Osteocyte (in vitro differentiated cells): ENCODE results near the gene SLC35F3. TPM values are rescaled to one million over a fixed set of nuclear protein-coding genes. Genes with fewer than 3 reads are reported as not detected.

Source experiments
- DNase-seq: peaks from one replicate; pipeline ENCODE4 v3.0.0; 2021; ENCODE audit warnings: mixed read lengths; ENCODE audit not compliant: unreplicated experiment; ENCODE audit errors: extremely low spot score
- H3K27ac Mint-ChIP-seq: one replicate; pipeline ENCODE4 v1.8.0; 2021; ENCODE audit warnings: mild to moderate bottlenecking, mixed read lengths; ENCODE audit not compliant: unreplicated experiment
- H3K27me3 Mint-ChIP-seq: one replicate; pipeline ENCODE4 v1.8.0; 2021; ENCODE audit warnings: mixed read lengths; ENCODE audit not compliant: unreplicated experiment
- H3K36me3 Mint-ChIP-seq: one replicate; pipeline ENCODE4 v1.8.0; 2021; ENCODE audit warnings: mixed read lengths; ENCODE audit not compliant: unreplicated experiment
- H3K4me1 Mint-ChIP-seq: one replicate; pipeline ENCODE4 v1.8.0; 2021; ENCODE audit warnings: mixed read lengths; ENCODE audit not compliant: unreplicated experiment
- H3K4me3 Mint-ChIP-seq: one replicate; pipeline ENCODE4 v1.8.0; 2021; ENCODE audit warnings: mild to moderate bottlenecking, moderate library complexity, mixed read lengths; ENCODE audit not compliant: unreplicated experiment
- H3K9me3 Mint-ChIP-seq: one replicate; pipeline ENCODE4 v1.8.0; 2021; ENCODE audit warnings: mixed read lengths; ENCODE audit not compliant: unreplicated experiment
- CTCF ChIP-seq: fragments of 200-600 bp; sonication (generic); IDR thresholded peaks from 2 replicates; pipeline ENCODE4 v1.5.0; 2021; ENCODE audit warnings: antibody characterized with exemption, mild to moderate bottlenecking, moderate library complexity
- total RNA-seq: library from RNA; stranded (reverse); gene quantifications from 2 replicates; pipeline ENCODE4 v1.2.1, GENCODE V29; 2021

Gene SLC35F3
- total RNA-seq, 1 donor from 2014 or later, result not detected

GRCh38 chr1:234125283-234125682 lies 220.8 kb downstream of the SLC35F3 start:
- TF ChIP-seq CTCF, result no peak
- DNase-seq, result no peak
- H3K36me3 Mint-ChIP-seq, result no peaks in the 10 kb centered on the region
- no peak overlapping the region for H3K4me3 Mint-ChIP-seq
- H3K4me1 Mint-ChIP-seq, result no peaks in the 10 kb centered on the region
- no peak overlapping the region for H3K27ac Mint-ChIP-seq
- peaks cover 2% of the 10 kb centered on the region for H3K27me3 Mint-ChIP-seq
- no peaks in the 10 kb centered on the region for H3K9me3 Mint-ChIP-seq

GRCh38 chr1:234125714-234126113 lies 221.2 kb downstream of the SLC35F3 start:
- no peak for TF ChIP-seq CTCF
- Mint-ChIP-seq H3K9me3 (no peaks in the 10 kb centered on the region), H3K27me3 (peaks cover 2% of the 10 kb centered on the region), H3K27ac (no peak overlapping the region), H3K4me3 (no peak overlapping the region), H3K4me1 (no peaks in the 10 kb centered on the region), H3K36me3 (no peaks in the 10 kb centered on the region)
- DNase-seq, result no peak

GRCh38 chr1:234127026-234127671 lies 222.7 kb downstream of the SLC35F3 start:
- Mint-ChIP-seq H3K4me1 (no peaks in the 10 kb centered on the region), H3K27me3 (peaks cover 2% of the 10 kb centered on the region), H3K9me3 (no peaks in the 10 kb centered on the region), H3K36me3 (no peaks in the 10 kb centered on the region), H3K27ac (no peak overlapping the region), H3K4me3 (no peak overlapping the region)
- no peak for TF ChIP-seq CTCF
- DNase-seq, result no peak

GRCh38 chr1:234132795-234133194 lies 228.3 kb downstream of the SLC35F3 start:
- TF ChIP-seq CTCF, result no peak
- Mint-ChIP-seq H3K4me1 (no peaks in the 10 kb centered on the region), H3K4me3 (no peak overlapping the region), H3K27me3 (peaks cover under 1% of the 10 kb centered on the region), H3K27ac (no peak overlapping the region), H3K36me3 (no peaks in the 10 kb centered on the region), H3K9me3 (no peaks in the 10 kb centered on the region)
- DNase-seq, result no peak

- Mint-ChIP-seq H3K4me1 (no peaks in the 10 kb centered on the region), H3K9me3 (no peaks in the 10 kb centered on the region), H3K27ac (no peak overlapping the region), H3K4me3 (no peak overlapping the region), H3K27me3 (peaks cover 2% of the 10 kb centered on the region), H3K36me3 (no peaks in the 10 kb centered on the region)
- TF ChIP-seq CTCF, result no peak
- no peak for DNase-seq
These were observed 230.4 kb downstream of the SLC35F3 start for GRCh38 chr1:234134878-234135277.
